HepG2 (cell line): Measurements from ENCODE around the gene ARHGAP33. TPM values are rescaled to one million over a fixed set of nuclear protein-coding genes. Genes with fewer than 3 reads are reported as not detected.

Source experiments
- ATF4 ChIP-seq, 2 experiments: fragments of 450-650 bp in 1 of 2; sonication (generic) in 1 of 2; formaldehyde crosslinking; IDR thresholded peaks; 2 replicates each; pipeline versions ENCODE4 v1.5.0 to v1.8.0; 2020 to 2022; ENCODE audit warnings: mild to moderate bottlenecking in 1 of 2, missing genetic modification reagents in 1 of 2
- CBX1 ChIP-seq: IDR thresholded peaks from one replicate; pipeline ENCODE4 v1.6.1; 2016; ENCODE audit warnings: antibody characterized with exemption, low read depth
- HMGXB3 ChIP-seq: sonication (generic); formaldehyde crosslinking; IDR thresholded peaks from 2 replicates; pipeline ENCODE4 v1.4.0; 2020; ENCODE audit warnings: missing genetic modification reagents, borderline replicate concordance
- KLF16 ChIP-seq, 2 experiments: sonication (generic) in 1 of 2; formaldehyde crosslinking in 1 of 2; IDR thresholded peaks; 2 replicates each; pipeline versions ENCODE4 v1.6.1 to v1.8.0; 2016 to 2023; ENCODE audit warnings: missing genetic modification reagents in 2 of 2, missing compliant biosample characterization in 1 of 2
- ONECUT2 ChIP-seq: sonication (generic); formaldehyde crosslinking; IDR thresholded peaks from 2 replicates; pipeline ENCODE4 v1.4.0; 2020; ENCODE audit warnings: missing genetic modification reagents
- PBX3 ChIP-seq: sonication (generic); formaldehyde crosslinking; IDR thresholded peaks from 2 replicates; pipeline ENCODE4 v1.8.1; 2023; ENCODE audit warnings: missing genetic modification reagents, inconsistent platforms, borderline replicate concordance
- PITX1 ChIP-seq: sonication (generic); formaldehyde crosslinking; IDR thresholded peaks from 2 replicates; pipeline ENCODE4 v1.5.1; 2020; ENCODE audit warnings: mild to moderate bottlenecking, missing genetic modification reagents
- SIN3B ChIP-seq: fragments of 150-350 bp; IDR thresholded peaks from 2 replicates; pipeline ENCODE4 v1.6.1; 2014; ENCODE audit warnings: low read length
- SNAPC5 ChIP-seq: sonication (generic); formaldehyde crosslinking; IDR thresholded peaks from 2 replicates; pipeline ENCODE4 v1.8.1; 2023; ENCODE audit warnings: mild to moderate bottlenecking, missing genetic modification reagents, borderline replicate concordance
- TOPORS ChIP-seq: sonication (generic); formaldehyde crosslinking; IDR thresholded peaks from 2 replicates; pipeline ENCODE4 v1.8.0; 2023; ENCODE audit warnings: mild to moderate bottlenecking, missing genetic modification reagents
- ZBTB4 ChIP-seq: sonication (generic); formaldehyde crosslinking; IDR thresholded peaks from 2 replicates; pipeline ENCODE4 v1.4.0; 2020; ENCODE audit warnings: missing genetic modification reagents, mild to moderate bottlenecking, borderline replicate concordance
- ZBTB7A ChIP-seq: sonication (generic); formaldehyde crosslinking; IDR thresholded peaks from 2 replicates; pipeline ENCODE4 v1.8.0; 2022; ENCODE audit warnings: mild to moderate bottlenecking, missing genetic modification reagents
- ZFX ChIP-seq: sonication (generic); formaldehyde crosslinking; IDR thresholded peaks from 2 replicates; pipeline ENCODE4 v1.4.0; 2020; ENCODE audit warnings: mild to moderate bottlenecking, low read depth, missing genetic modification reagents, moderate library complexity
- ZNF564 ChIP-seq: sonication (generic); formaldehyde crosslinking; IDR thresholded peaks from 2 replicates; pipeline ENCODE4 v1.8.1; 2023; ENCODE audit warnings: mild to moderate bottlenecking, missing genetic modification reagents
- ZNF737 ChIP-seq: sonication (generic); formaldehyde crosslinking; IDR thresholded peaks from 2 replicates; pipeline ENCODE4 v1.5.0; 2020; ENCODE audit warnings: missing genetic modification reagents, mild to moderate bottlenecking, borderline replicate concordance
- ZNF747 ChIP-seq: sonication (generic); formaldehyde crosslinking; IDR thresholded peaks from 2 replicates; pipeline ENCODE4 v1.8.1; 2023; ENCODE audit warnings: missing genetic modification reagents, mild to moderate bottlenecking, borderline replicate concordance
- ZSCAN29 ChIP-seq: sonication (generic); formaldehyde crosslinking; conservative IDR thresholded peaks from 2 replicates; pipeline ENCODE4 v1.4.0; 2020; ENCODE audit warnings: mild to moderate bottlenecking, missing genetic modification reagents
- polyA plus RNA-seq, 8 experiments: library from polyadenylated mRNA; depleted of rRNA in 3 of 8; stranded (reverse) in 7 of 8; unstranded in 1 of 8; fragments of >200 nt; fragmentation: Illumina TruSeq in 4 of 8; extraction: Trizol in 4 of 8; gene quantifications; 2 replicates each; pipeline versions ENCODE4 v1.2.1 to v1.2.3, GENCODE V29; 2011 to 2016; ENCODE audit warnings: low read depth in 4 of 8, missing spikeins in 1 of 8, mixed read lengths in 1 of 8; ENCODE audit not compliant: insufficient read depth in 1 of 8
- total RNA-seq, 5 experiments: library from RNA; depleted of rRNA; stranded (reverse); fragments of >200 nt; fragmentation: Illumina TruSeq; extraction: Trizol; gene quantifications; 2 replicates each; pipeline ENCODE4 v1.2.3, GENCODE V29; 2016; ENCODE audit warnings: low read depth in 1 of 5

Gene ARHGAP33
- total and polyA plus RNA-seq, 2 of the 13 experiments (the other 11 are each of a cell fraction or from before 2014, with no cell fraction given), result 1.3 to 2.7 TPM

- TF ChIP-seq SNAPC5, result 0 out of 2 replicates have a peak, but pooled peaks have one; percentile 46
- peak; percentile 77; the same call in 1 of the 2 replicates for TF ChIP-seq PBX3 (CRISPR knock-in tag)
- no peak for TF ChIP-seq ONECUT2
- TF ChIP-seq ZNF737 (CRISPR knock-in tag), result no peak
- peak; percentile 94 for TF ChIP-seq ZFX
- peak; percentile 24; the same call in 1 of the 2 replicates for TF ChIP-seq SIN3B
- peak; percentile 31; the same call in 1 of the 2 replicates for TF ChIP-seq HMGXB3 (CRISPR knock-in tag)
- TF ChIP-seq PITX1, result peak; percentile 100
- TF ChIP-seq CBX1, result no peak
- no peak for TF ChIP-seq TOPORS (CRISPR knock-in tag)
- TF ChIP-seq ZBTB4 (CRISPR knock-in tag), result 0 out of 2 replicates have a peak, but pooled peaks have one; percentile 29
- TF ChIP-seq ZNF564 (CRISPR knock-in tag), result no peak
- no peak for TF ChIP-seq ZSCAN29 (CRISPR knock-in tag)
- peak; percentile 57; the same call in 1 of the 2 replicates for TF ChIP-seq ZBTB7A (CRISPR knock-in tag)
- peak in 1 of 2 experiments; percentile 77; a peak in 2 of 4 replicates for TF ChIP-seq KLF16 (CRISPR knock-in tag; IDR thresholded peaks at IDR 0.05)
- peak in 1 of 2 experiments; percentile 63; a peak in 2 of 4 replicates for TF ChIP-seq ATF4 (CRISPR knock-in tag; IDR thresholded peaks at IDR 0.05)
- TF ChIP-seq ZNF747, result no peak
These were observed 27.0 kb upstream of the ARHGAP33 start, which contains the start of gene LIN37 (continued) for GRCh38 chr19:35748106-35749020.
